PC-3 (cell line): ENCODE results near the gene BDKRB2. TPM values are rescaled to one million over a fixed set of nuclear protein-coding genes. Genes with fewer than 3 reads are reported as not detected.

Experiments
- ATAC-seq: fragments of 200-7000 bp; cut with Tn5 transposase; 2 replicates; pipeline ENCODE4 v1.9.1; 2020; ENCODE audit warnings: mild to moderate bottlenecking, moderate library complexity
- BruUV-seq: library from RNA; stranded (reverse); fragments of 400-500 nt; replicated peaks from 2 replicates; lab custom pipeline; 2021; lab: Mats Ljungman, UMichigan
- CTCF ChIA-PET: fragments of 300-600 bp; sonication (Branson Sonifier 250); formaldehyde crosslinking; loops from one replicate; lab custom pipeline; 2022; ENCODE audit warnings: antibody characterized with exemption; lab: Charles Lee
- POLR2A ChIA-PET: fragments of 300-600 bp; sonication (Branson Sonifier 250); formaldehyde crosslinking; loops from one replicate; lab custom pipeline; 2022; ENCODE audit warnings: antibody characterized with exemption; ENCODE audit not compliant: unreplicated experiment; lab: Charles Lee
- DNase-seq: peaks from one replicate; pipeline ENCODE4 v3.0.0-alpha.2; 2015
- H2AFZ ChIP-seq: fragments of 300-600 bp; sonication (generic); 2 replicates; pipeline ENCODE4 v1.6.0; 2016; ENCODE audit warnings: antibody characterized with exemption, low read length
- H3F3A ChIP-seq: fragments of 300-600 bp; sonication (generic); one replicate; pipeline ENCODE4 v1.6.0; 2017; ENCODE audit warnings: antibody characterized with exemption, low read length, control low read depth, mild to moderate bottlenecking; ENCODE audit not compliant: unreplicated experiment
- H3K27ac ChIP-seq: fragments of 300-600 bp; sonication (generic); 2 replicates; pipeline ENCODE4 v1.5.1; 2016; ENCODE audit warnings: mild to moderate bottlenecking, low read length
- H3K27me3 ChIP-seq: fragments of 300-600 bp; sonication (generic); 2 replicates; pipeline ENCODE4 v1.6.1; 2016; ENCODE audit warnings: low read length, mixed read lengths
- H3K36me3 ChIP-seq: fragments of 300-600 bp; sonication (generic); 2 replicates; pipeline ENCODE4 v1.6.1; 2016; ENCODE audit warnings: low read depth, mixed run types, low read length, mixed read lengths
- H3K4me1 ChIP-seq: fragments of 300-600 bp; sonication (generic); 2 replicates; pipeline ENCODE4 v1.5.1; 2016; ENCODE audit warnings: low read length; ENCODE audit not compliant: insufficient read depth
- H3K4me2 ChIP-seq: fragments of 300-600 bp; sonication (generic); 2 replicates; pipeline ENCODE4 v1.6.0; 2016; ENCODE audit warnings: low read length
- H3K4me3 ChIP-seq: fragments of 300-600 bp; sonication (generic); 2 replicates; pipeline ENCODE4 v1.5.1; 2016; ENCODE audit warnings: mild to moderate bottlenecking, low read length, mixed read lengths
- H3K79me2 ChIP-seq: fragments of 300-600 bp; sonication (generic); 2 replicates; pipeline ENCODE4 v1.6.1; 2017; ENCODE audit warnings: low read length, mixed read lengths
- H3K9ac ChIP-seq: fragments of 300-600 bp; sonication (generic); 2 replicates; pipeline ENCODE4 v1.6.0; 2016; ENCODE audit warnings: mild to moderate bottlenecking, low read length
- H3K9me2 ChIP-seq: fragments of 300-600 bp; sonication (generic); replicated peaks from 2 replicates; pipeline ENCODE4 v1.6.1; 2016; ENCODE audit warnings: mixed run types, low read length, mixed read lengths
- H3K9me3 ChIP-seq: fragments of 300-600 bp; sonication (generic); 2 replicates; pipeline ENCODE4 v1.6.1; 2016; ENCODE audit warnings: low read length, mixed read lengths
- H4K20me1 ChIP-seq: fragments of 300-600 bp; sonication (generic); 2 replicates; pipeline ENCODE4 v1.6.1; 2016; ENCODE audit warnings: low read length, mixed read lengths
- CTCF ChIP-seq: fragments of 300-600 bp; sonication (generic); conservative IDR thresholded peaks from 2 replicates; pipeline ENCODE4 v1.5.1; 2017; ENCODE audit warnings: antibody characterized with exemption, low read depth, mild to moderate bottlenecking, low read length
- EZH2 ChIP-seq: fragments of 300-600 bp; sonication (generic); IDR thresholded peaks from one replicate; pipeline ENCODE4 v1.6.1; 2017; ENCODE audit warnings: antibody characterized with exemption, mild to moderate bottlenecking, low read length; ENCODE audit not compliant: unreplicated experiment
- EZH2phosphoT487 ChIP-seq: fragments of 300-600 bp; sonication (generic); IDR thresholded peaks from 2 replicates; pipeline ENCODE4 v1.6.1; 2018; ENCODE audit warnings: mild to moderate bottlenecking, antibody characterized with exemption, low read length, borderline replicate concordance
- intact Hi-C: fragments of 100-400 bp; cut with micrococcal nuclease; formaldehyde crosslinking; loops from 2 replicates; pipeline ENCODE4 v1.9.0; 2023
- total RNA-seq: library from RNA; depleted of rRNA; stranded (reverse); fragments of >200 nt; gene quantifications from 2 replicates; pipeline ENCODE4 v1.2.3, GENCODE V29; 2014

Gene BDKRB2
- total RNA-seq, 1 experiment from 2014 or later: 0.07 TPM

DNA sequence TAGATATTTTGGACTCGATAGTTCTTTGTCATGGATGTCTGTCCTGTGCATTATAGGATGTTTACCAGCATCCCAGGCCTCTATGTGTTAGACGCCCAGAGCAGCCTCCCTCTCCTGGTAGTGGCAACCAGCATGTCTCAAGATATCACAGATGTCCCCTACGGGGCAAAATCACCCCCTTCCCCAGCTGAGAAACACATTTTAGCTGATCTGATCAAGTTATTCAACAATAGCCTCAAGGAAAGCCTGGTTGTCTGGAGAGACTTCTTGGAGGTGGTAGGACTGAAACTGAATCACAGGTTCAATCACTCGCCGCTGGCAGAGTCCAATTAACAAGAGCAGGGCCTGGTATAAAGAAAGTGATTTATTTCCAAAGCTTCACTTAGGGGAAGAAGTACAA is 69.0 kb downstream of the BDKRB2 start:
- Histone ChIP-seq H3K4me3 (no peak overlapping the region), H3K27me3 (no peaks in the 10 kb centered on the region), H3K9me2 (no peaks in the 10 kb centered on the region), H3K9me3 (no peaks in the 10 kb centered on the region), H4K20me1 (no peaks in the 10 kb centered on the region), H2AFZ (no peak overlapping the region), H3K79me2 (no peaks in the 10 kb centered on the region), H3K4me2 (no peak overlapping the region), H3F3A (no peaks in the 10 kb centered on the region), H3K36me3 (no peaks in the 10 kb centered on the region), H3K27ac (no peak overlapping the region), H3K4me1 (peaks cover 11% of the 10 kb centered on the region), H3K9ac (no peak overlapping the region)
- no peak for TF ChIP-seq EZH2
- TF ChIP-seq CTCF: no peak
- no peak for TF ChIP-seq EZH2phosphoT487
- no peak for DNase-seq
- BruUV-seq: no TSS peak
- ChIA-PET POLR2A (no interaction called here), CTCF (interaction anchor here (0.7 to 0.8 kb wide), 2 partner anchors 17 to 173 kb away, joined by 3 read pairs; partner anchors contain the start of gene BDKRB1)
- intact Hi-C loops: no loop called here
- no peak for ATAC-seq

- Histone ChIP-seq H3K27me3 (no peaks in the 10 kb centered on the region), H3F3A (no peaks in the 10 kb centered on the region), H3K79me2 (no peaks in the 10 kb centered on the region), H3K9me3 (no peaks in the 10 kb centered on the region), H3K4me1 (peaks cover 7% of the 10 kb centered on the region), H3K4me2 (no peak overlapping the region), H3K27ac (no peak overlapping the region), H4K20me1 (no peaks in the 10 kb centered on the region), H3K9ac (no peak overlapping the region), H2AFZ (no peak overlapping the region), H3K4me3 (no peak overlapping the region), H3K9me2 (no peaks in the 10 kb centered on the region), H3K36me3 (no peaks in the 10 kb centered on the region)
- no peak for ATAC-seq
- no TSS peak for BruUV-seq
- intact Hi-C loops: no loop called here
- no peak for DNase-seq
- CTCF ChIA-PET: interaction anchor here (0.7 to 1.1 kb wide), 3 partner anchors 18 to 173 kb away, joined by 3 read pairs; partner anchors contain the start of gene BDKRB1
- POLR2A ChIA-PET: no interaction called here
- TF ChIP-seq EZH2phosphoT487 (no peak), EZH2 (no peak), CTCF (no peak)
Observed at GRCh38 chr14:96274122-96274521, 69.5 kb downstream of the BDKRB2 start.

GRCh38 chr14:96274543-96274942 is 69.9 kb downstream of the BDKRB2 start:
- POLR2A ChIA-PET: no interaction called here

More at GRCh38 chr14:96274543-96274942, 69.9 kb downstream of the BDKRB2 start:
- intact Hi-C loops: no loop called here
- H3K27ac ChIP-seq: no peak overlapping the region
- TF ChIP-seq CTCF: no peak
- TF ChIP-seq EZH2phosphoT487: no peak
- TF ChIP-seq EZH2: no peak
- H3K9ac ChIP-seq: no peak overlapping the region
- no peak overlapping the region for H3K4me2 ChIP-seq
- no TSS peak for BruUV-seq
- CTCF ChIA-PET: interaction anchor here (0.8 to 1.1 kb wide), 2 partner anchors 48 to 174 kb away, joined by 3 read pairs; no protein-coding TSS in a partner anchor
- no peaks in the 10 kb centered on the region for H3K9me2 ChIP-seq
- no peak overlapping the region for H3K4me3 ChIP-seq
- no peaks in the 10 kb centered on the region for H4K20me1 ChIP-seq
- no peak overlapping the region for H2AFZ ChIP-seq
- DNase-seq: no peak
- no peaks in the 10 kb centered on the region for H3K36me3 ChIP-seq
- H3K9me3 ChIP-seq: no peaks in the 10 kb centered on the region
- no peaks in the 10 kb centered on the region for H3K27me3 ChIP-seq
- H3F3A ChIP-seq: no peaks in the 10 kb centered on the region
- H3K4me1 ChIP-seq: peaks cover 3% of the 10 kb centered on the region
- no peaks in the 10 kb centered on the region for H3K79me2 ChIP-seq
- no peak for ATAC-seq
